Measurements from ENCODE around the gene PGD. TPM values are rescaled to one million over a fixed set of nuclear protein-coding genes. Genes with fewer than 3 reads are reported as not detected.
A peak's percentile ranks its signal among the peaks of the same experiment; 100 is the strongest.
"Not testable (repeated sequence)": the region's sequence is repeated elsewhere in the genome, so short reads cannot be mapped to it uniquely, and the experiment has no call there.

The PGD gene
- polyA plus RNA-seq, 2 of the 4 experiments (the other 2 are of a cell fraction): 700 to 1,758 TPM

- peak overlapping the region; percentile 64 to 99 for H3K27ac ChIP-seq
- no peaks in the 10 kb centered on the region for H3K9me3 ChIP-seq
- TF ChIP-seq PBX3 (IDR thresholded peaks at IDR 0.05) (peak; percentile 14; the same call in 1 of the 2 replicates), MAZ (IDR thresholded peaks at IDR 0.05; ENCODE audit: borderline replicate concordance, low read depth, low read length) (no peak), HOXB13 (CRISPR knock-in tag; IDR thresholded peaks at IDR 0.05; ENCODE audit: low read depth) (no peak), NFE2L2 (conservative IDR thresholded peaks at IDR 0.05; ENCODE audit: low read length) (no peak), EHF (CRISPR knock-in tag; IDR thresholded peaks at IDR 0.05) (no peak), FOSL2 (IDR thresholded peaks at IDR 0.05) (no peak), FOSL2 (CRISPR knock-in tag; IDR thresholded peaks at IDR 0.05) (no peak), TP53 (CRISPR knock-in tag; IDR thresholded peaks at IDR 0.05) (no peak), JUN (IDR thresholded peaks at IDR 0.05) (peak; percentile 7 to 49; a peak in 2 of 5 replicates), KDM5A (IDR thresholded peaks at IDR 0.05) (no peak), PHF8 (IDR thresholded peaks at IDR 0.05; ENCODE audit: borderline replicate concordance, low read depth) (no peak), TFCP2L1 (CRISPR knock-in tag; IDR thresholded peaks at IDR 0.05) (0 out of 2 replicates have a peak, but pooled peaks have one; percentile 55), CBX8 (IDR thresholded peaks at IDR 0.05) (no peak), HEYL (CRISPR knock-in tag; IDR thresholded peaks at IDR 0.05) (0 out of 2 replicates have a peak, but pooled peaks have one; percentile 19), HOXA7 (CRISPR knock-in tag; IDR thresholded peaks at IDR 0.05) (peak; percentile 84)
- CTCF ChIA-PET: interaction anchor here (0.9 to 5.5 kb wide), 2 partner anchors 44 to 72 kb away, joined by 3 to 38 read pairs; no protein-coding TSS in a partner anchor
- H3K4me1 ChIP-seq: peaks cover 80% of the 10 kb centered on the region
- DNase-seq (ENCODE audit: low read depth in 1 of 2, low spot score in 1 of 2): no peak
- peak in 1 of 2 experiments; percentile 25; a peak in 3 of 6 replicates for ATAC-seq
- FAIRE-seq: no peak
- peak overlapping the region; percentile 31; the same call in 1 of the 3 replicates for H3K4me2 ChIP-seq
- WGBS (ENCODE audit: missing lambda C conversion rate): 75% methylated on average over 5 of the region's 5 CpGs
- no peak overlapping the region for H3K4me3 ChIP-seq
- POLR2A ChIA-PET: no interaction called here
These were observed 22.8 kb downstream of the PGD start for GRCh38 chr1:10421637-10422036.

GRCh38 chr1:10424034-10424433 is 25.2 kb downstream of the PGD start:
- no peak for FAIRE-seq
- TF ChIP-seq NPAS2 (CRISPR knock-in tag; IDR thresholded peaks at IDR 0.05; ENCODE audit: borderline replicate concordance) (0 out of 2 replicates have a peak, but pooled peaks have one; percentile 3), USF2 (IDR thresholded peaks at IDR 0.05) (peak; percentile 30; the same call in 1 of the 2 replicates), KDM5A (IDR thresholded peaks at IDR 0.05) (no peak), HEYL (CRISPR knock-in tag; IDR thresholded peaks at IDR 0.05) (no peak), MAX (IDR thresholded peaks at IDR 0.05) (peak; percentile 55; the same call in 1 of the 2 replicates)

GRCh38 chr1:10424651-10425050 is 25.8 kb downstream of the PGD start:
- DNase-seq (ENCODE audit: low read depth in 1 of 2, low spot score in 1 of 2): no peak
- FAIRE-seq: no peak
- POLR2A ChIA-PET: interaction anchor here (0.7 to 1.8 kb wide), 2 partner anchors 9 to 627 kb away, joined by 4 to 7 read pairs; no protein-coding TSS in a partner anchor
- CTCF ChIA-PET: interaction anchor here (0.9 to 3.4 kb wide), 4 partner anchors 9 to 70 kb away, joined by 3 to 26 read pairs (median 4); no protein-coding TSS in a partner anchor
- 81% methylated on average over 8 of the region's 8 CpGs for WGBS (ENCODE audit: missing lambda C conversion rate)
- Histone ChIP-seq H3K9me3 (no peaks in the 10 kb centered on the region), H3K4me2 (no peak overlapping the region), H3K4me1 (peaks cover 59% of the 10 kb centered on the region), H3K4me3 (no peak overlapping the region), H3K27ac (peak overlapping the region; percentile 64 to 99)
- ATAC-seq: no peak
- TF ChIP-seq POLR2AphosphoS2 (conservative IDR thresholded peaks at IDR 0.05; ENCODE audit: low read length) (no peak), FOXS1 (CRISPR knock-in tag; IDR thresholded peaks at IDR 0.05) (no peak), HOXB5 (CRISPR knock-in tag; IDR thresholded peaks at IDR 0.05) (no peak), NR3C1 (IDR thresholded peaks at IDR 0.05) (no peak), KDM1A (IDR thresholded peaks at IDR 0.05; ENCODE audit: low read depth) (no peak), BCL3 (IDR thresholded peaks at IDR 0.05) (no peak), SREBF2 (IDR thresholded peaks at IDR 0.05) (no peak)

More at GRCh38 chr1:10424034-10424433, 25.2 kb downstream of the PGD start:
- ChIA-PET CTCF (interaction anchor here (1.4 to 3.4 kb wide), 3 partner anchors 9 to 47 kb away, joined by 3 to 26 read pairs (median 5); no protein-coding TSS in a partner anchor), POLR2A (interaction anchor here (1.8 kb wide), 1 partner anchor 9 kb away, joined by 4 read pairs; no protein-coding TSS in a partner anchor)
- H3K4me3 ChIP-seq: no peak overlapping the region
- H3K9me3 ChIP-seq: no peaks in the 10 kb centered on the region
- peak overlapping the region; percentile 64 to 99 for H3K27ac ChIP-seq
- WGBS (ENCODE audit: missing lambda C conversion rate): 46% methylated on average over 5 of the region's 9 CpGs
- ATAC-seq: peak; percentile 40 to 62
- H3K4me1 ChIP-seq: peaks cover 65% of the 10 kb centered on the region
- H3K4me2 ChIP-seq: 0 out of 3 replicates have a peak overlapping the region, but pooled peaks have one; percentile 6
- peak in 1 of 2 experiments; percentile 77 for DNase-seq (ENCODE audit: low read depth in 1 of 2, low spot score in 1 of 2)

GRCh38 chr1:10425826-10426534 is 27.1 kb downstream of the PGD start:
- peak overlapping the region; percentile 9 to 99; a peak in 3 of 6 replicates for H3K27ac ChIP-seq

More at GRCh38 chr1:10425826-10426534, 27.1 kb downstream of the PGD start:
- not testable (repeated sequence) for DNase-seq (ENCODE audit: low read depth in 1 of 2, low spot score in 1 of 2); H3K9me3 ChIP-seq; FAIRE-seq; H3K4me3 ChIP-seq; ATAC-seq; H3K4me2 ChIP-seq
- 76% methylated on average over 13 of the region's 21 CpGs for WGBS (ENCODE audit: missing lambda C conversion rate)
- ChIA-PET CTCF (interaction anchor here (1.1 to 3.4 kb wide), 3 partner anchors 27 to 49 kb away, joined by 3 to 26 read pairs (median 3); partner anchors contain the start of gene PGD), POLR2A (interaction anchor here (0.6 kb wide), 1 partner anchor 38 kb away, joined by 3 read pairs; no protein-coding TSS in a partner anchor)
- H3K4me1 ChIP-seq: peaks cover 46% of the 10 kb centered on the region

Data from A549 (cell line).